ENCODE data around the gene SLC12A8. TPM values are rescaled to one million over a fixed set of nuclear protein-coding genes. Genes with fewer than 3 reads are reported as not detected.

The SLC12A8 gene
- total and polyA plus RNA-seq, 2 experiments from 2014 or later = 6.9 to 15.9 TPM

DNA sequence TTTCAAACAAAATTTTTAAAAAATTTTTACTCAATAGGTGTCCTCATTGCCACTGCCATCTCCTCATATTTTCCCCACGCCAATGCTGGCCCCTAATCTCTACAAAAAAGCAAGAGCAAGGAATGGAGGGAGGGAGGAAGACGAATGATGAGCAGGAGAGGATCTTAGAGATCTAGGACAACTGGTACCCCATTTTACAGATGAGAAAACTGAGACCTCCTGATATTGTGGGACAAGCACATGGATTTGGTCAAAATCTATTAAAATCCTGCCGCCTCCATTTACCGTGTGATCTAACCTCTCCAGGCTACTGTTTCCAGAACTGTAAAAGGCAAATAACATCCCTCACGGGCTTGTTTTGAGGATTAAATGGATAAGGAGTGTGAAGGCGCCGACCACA lies 161.3 kb downstream of the SLC12A8 start (continued):
- TF ChIP-seq, protein P1, sequence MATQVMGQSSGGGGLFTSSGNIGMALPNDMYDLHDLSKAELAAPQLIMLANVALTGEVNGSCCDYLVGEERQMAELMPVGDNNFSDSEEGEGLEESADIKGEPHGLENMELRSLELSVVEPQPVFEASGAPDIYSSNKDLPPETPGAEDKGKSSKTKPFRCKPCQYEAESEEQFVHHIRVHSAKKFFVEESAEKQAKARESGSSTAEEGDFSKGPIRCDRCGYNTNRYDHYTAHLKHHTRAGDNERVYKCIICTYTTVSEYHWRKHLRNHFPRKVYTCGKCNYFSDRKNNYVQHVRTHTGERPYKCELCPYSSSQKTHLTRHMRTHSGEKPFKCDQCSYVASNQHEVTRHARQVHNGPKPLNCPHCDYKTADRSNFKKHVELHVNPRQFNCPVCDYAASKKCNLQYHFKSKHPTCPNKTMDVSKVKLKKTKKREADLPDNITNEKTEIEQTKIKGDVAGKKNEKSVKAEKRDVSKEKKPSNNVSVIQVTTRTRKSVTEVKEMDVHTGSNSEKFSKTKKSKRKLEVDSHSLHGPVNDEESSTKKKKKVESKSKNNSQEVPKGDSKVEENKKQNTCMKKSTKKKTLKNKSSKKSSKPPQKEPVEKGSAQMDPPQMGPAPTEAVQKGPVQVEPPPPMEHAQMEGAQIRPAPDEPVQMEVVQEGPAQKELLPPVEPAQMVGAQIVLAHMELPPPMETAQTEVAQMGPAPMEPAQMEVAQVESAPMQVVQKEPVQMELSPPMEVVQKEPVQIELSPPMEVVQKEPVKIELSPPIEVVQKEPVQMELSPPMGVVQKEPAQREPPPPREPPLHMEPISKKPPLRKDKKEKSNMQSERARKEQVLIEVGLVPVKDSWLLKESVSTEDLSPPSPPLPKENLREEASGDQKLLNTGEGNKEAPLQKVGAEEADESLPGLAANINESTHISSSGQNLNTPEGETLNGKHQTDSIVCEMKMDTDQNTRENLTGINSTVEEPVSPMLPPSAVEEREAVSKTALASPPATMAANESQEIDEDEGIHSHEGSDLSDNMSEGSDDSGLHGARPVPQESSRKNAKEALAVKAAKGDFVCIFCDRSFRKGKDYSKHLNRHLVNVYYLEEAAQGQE (IDR thresholded peaks at IDR 0.05; ENCODE audit: unreplicated experiment) = no peak

DNA sequence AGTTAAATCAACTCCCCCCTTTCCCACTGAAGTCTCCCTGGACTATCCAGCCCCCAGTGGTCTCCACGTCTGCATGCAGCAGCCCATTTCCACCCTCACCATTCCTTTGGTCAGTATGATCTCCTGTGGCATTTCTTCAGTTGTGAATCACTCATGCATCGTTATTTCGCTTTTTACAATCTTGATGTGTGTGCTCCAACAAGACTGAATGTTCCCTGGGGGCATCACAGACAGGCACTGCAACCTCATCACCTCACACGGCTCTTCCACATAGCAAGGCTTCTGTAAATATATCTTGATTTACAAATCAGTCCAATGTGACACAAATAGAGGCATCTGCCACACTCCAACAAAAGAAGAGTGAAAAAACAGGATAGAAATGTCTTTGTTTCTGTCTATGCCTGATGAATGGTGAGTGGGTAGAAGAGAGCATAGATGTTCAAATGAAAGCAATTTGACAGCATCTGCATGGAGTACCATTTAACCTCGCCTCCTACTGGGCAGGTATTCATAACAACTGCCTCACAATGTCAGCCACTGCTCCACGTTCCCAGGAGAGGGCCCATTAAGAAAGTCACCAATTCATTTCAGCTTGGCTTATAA lies 162.0 kb downstream of the SLC12A8 start:
- Mint-ChIP-seq H3K4me3 (no peak overlapping the region; the same call in 2 of the 3 replicates), H3K27ac (no peak overlapping the region), H3K4me1 (peaks cover 47% of the 10 kb centered on the region), H3K9me3 (no peaks in the 10 kb centered on the region), H3K27me3 (ENCODE audit: insufficient read depth, low read depth, poor library complexity) (peaks cover 14% of the 10 kb centered on the region), H3K36me3 (ENCODE audit: low read depth) (no peaks in the 10 kb centered on the region; the same call in 2 of the 3 replicates)
- H3K4me3 ChIP-seq = no peak overlapping the region
- peaks cover 14% of the 10 kb centered on the region; the same call in 1 of the 2 replicates for H3K79me2 ChIP-seq (replicated peaks; ENCODE audit: insufficient read depth)
- ATAC-seq (no peak), DNase-seq (ENCODE audit: low spot score) (peak; percentile 41)
- H3K9me2 ChIP-seq (ENCODE audit: insufficient read depth) = no peaks in the 10 kb centered on the region
- no peak overlapping the region for H3K27ac ChIP-seq (ENCODE audit: low read depth)
- H4K20me1 ChIP-seq (replicated peaks; ENCODE audit: insufficient read depth) = peaks cover 4% of the 10 kb centered on the region; the same call in 1 of the 2 replicates
- TF ChIP-seq, protein P2, sequence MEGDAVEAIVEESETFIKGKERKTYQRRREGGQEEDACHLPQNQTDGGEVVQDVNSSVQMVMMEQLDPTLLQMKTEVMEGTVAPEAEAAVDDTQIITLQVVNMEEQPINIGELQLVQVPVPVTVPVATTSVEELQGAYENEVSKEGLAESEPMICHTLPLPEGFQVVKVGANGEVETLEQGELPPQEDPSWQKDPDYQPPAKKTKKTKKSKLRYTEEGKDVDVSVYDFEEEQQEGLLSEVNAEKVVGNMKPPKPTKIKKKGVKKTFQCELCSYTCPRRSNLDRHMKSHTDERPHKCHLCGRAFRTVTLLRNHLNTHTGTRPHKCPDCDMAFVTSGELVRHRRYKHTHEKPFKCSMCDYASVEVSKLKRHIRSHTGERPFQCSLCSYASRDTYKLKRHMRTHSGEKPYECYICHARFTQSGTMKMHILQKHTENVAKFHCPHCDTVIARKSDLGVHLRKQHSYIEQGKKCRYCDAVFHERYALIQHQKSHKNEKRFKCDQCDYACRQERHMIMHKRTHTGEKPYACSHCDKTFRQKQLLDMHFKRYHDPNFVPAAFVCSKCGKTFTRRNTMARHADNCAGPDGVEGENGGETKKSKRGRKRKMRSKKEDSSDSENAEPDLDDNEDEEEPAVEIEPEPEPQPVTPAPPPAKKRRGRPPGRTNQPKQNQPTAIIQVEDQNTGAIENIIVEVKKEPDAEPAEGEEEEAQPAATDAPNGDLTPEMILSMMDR (conservative IDR thresholded peaks at IDR 0.05; ENCODE audit: low read depth in 2 of 2) = peak; percentile 17 to 19; a peak in 1 of 4 replicates
- no peak for TF ChIP-seq JUNB (IDR thresholded peaks at IDR 0.05; ENCODE audit: unreplicated experiment)
- peaks cover 16% of the 10 kb centered on the region for H3K27me3 ChIP-seq (ENCODE audit: insufficient read depth)
- peaks cover 20% of the 10 kb centered on the region for H3F3A ChIP-seq (replicated peaks; ENCODE audit: low read depth)
- peak overlapping the region; percentile 74 for H3K4me2 ChIP-seq
- peaks cover 44% of the 10 kb centered on the region for H3K4me1 ChIP-seq (ENCODE audit: insufficient read depth)
- H3K36me3 ChIP-seq (ENCODE audit: insufficient read depth) = no peaks in the 10 kb centered on the region
- H2AFZ ChIP-seq = no peak overlapping the region

DNA sequence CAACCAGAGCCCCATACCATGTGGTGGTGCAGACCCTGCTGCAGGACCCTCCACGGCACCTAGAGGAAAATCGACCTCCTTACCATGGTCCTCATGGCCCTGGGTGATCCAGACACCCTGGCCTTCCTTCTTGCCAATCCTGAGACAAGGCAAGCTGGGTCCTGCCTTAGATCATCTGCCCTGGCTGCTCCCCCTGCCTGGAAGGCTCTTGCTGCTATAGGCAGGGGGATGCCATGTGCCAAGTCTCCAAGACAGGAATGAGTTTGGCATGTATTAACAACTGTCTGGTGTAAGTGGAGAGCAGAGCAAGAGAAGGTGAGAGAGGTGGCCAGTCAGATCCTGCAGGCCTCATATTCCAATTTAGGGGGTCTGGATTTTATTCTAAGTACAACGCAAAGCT lies 164.3 kb downstream of the SLC12A8 start:
- Histone ChIP-seq H2AFZ (no peak overlapping the region), H3K4me1 (ENCODE audit: insufficient read depth) (peaks cover 45% of the 10 kb centered on the region), H3K9me2 (ENCODE audit: insufficient read depth) (no peaks in the 10 kb centered on the region), H3F3A (replicated peaks; ENCODE audit: low read depth) (peaks cover 18% of the 10 kb centered on the region), H3K27me3 (ENCODE audit: insufficient read depth) (no peaks in the 10 kb centered on the region), H4K20me1 (replicated peaks; ENCODE audit: insufficient read depth) (peaks cover 4% of the 10 kb centered on the region), H3K79me2 (replicated peaks; ENCODE audit: insufficient read depth) (peaks cover 14% of the 10 kb centered on the region; the same call in 1 of the 2 replicates), H3K4me3 (no peak overlapping the region), H3K36me3 (ENCODE audit: insufficient read depth) (no peaks in the 10 kb centered on the region), H3K27ac (ENCODE audit: low read depth) (no peak overlapping the region), H3K4me2 (no peak overlapping the region)
- H3K36me3 Mint-ChIP-seq (ENCODE audit: low read depth) = no peaks in the 10 kb centered on the region; the same call in 2 of the 3 replicates
- H3K4me1 Mint-ChIP-seq = peaks cover 34% of the 10 kb centered on the region
- DNase-seq (ENCODE audit: low spot score) (no peak), ATAC-seq (no peak)
- H3K27ac Mint-ChIP-seq = no peak overlapping the region
- H3K4me3 Mint-ChIP-seq = no peak overlapping the region
- no peaks in the 10 kb centered on the region for H3K9me3 Mint-ChIP-seq
- H3K27me3 Mint-ChIP-seq (ENCODE audit: insufficient read depth, low read depth, poor library complexity) = no peaks in the 10 kb centered on the region
- TF ChIP-seq ZNF114 (CRISPR knock-in tag; IDR thresholded peaks at IDR 0.05) (no peak), CREB1 (CRISPR knock-in tag; IDR thresholded peaks at IDR 0.05; ENCODE audit: low read depth) (no peak)
- TF ChIP-seq, protein P2 (conservative IDR thresholded peaks at IDR 0.05; ENCODE audit: low read depth in 2 of 2) = no peak
